ENCODE data around the gene ETF1. TPM values are rescaled to one million over a fixed set of nuclear protein-coding genes. Genes with fewer than 3 reads are reported as not detected.

Gene ETF1
- total and polyA plus RNA-seq, 9 of the 15 experiments (the other 6 are each of a cell fraction or from before 2014, with no cell fraction given), result 53.7 to 209 (median 164) TPM

DNA sequence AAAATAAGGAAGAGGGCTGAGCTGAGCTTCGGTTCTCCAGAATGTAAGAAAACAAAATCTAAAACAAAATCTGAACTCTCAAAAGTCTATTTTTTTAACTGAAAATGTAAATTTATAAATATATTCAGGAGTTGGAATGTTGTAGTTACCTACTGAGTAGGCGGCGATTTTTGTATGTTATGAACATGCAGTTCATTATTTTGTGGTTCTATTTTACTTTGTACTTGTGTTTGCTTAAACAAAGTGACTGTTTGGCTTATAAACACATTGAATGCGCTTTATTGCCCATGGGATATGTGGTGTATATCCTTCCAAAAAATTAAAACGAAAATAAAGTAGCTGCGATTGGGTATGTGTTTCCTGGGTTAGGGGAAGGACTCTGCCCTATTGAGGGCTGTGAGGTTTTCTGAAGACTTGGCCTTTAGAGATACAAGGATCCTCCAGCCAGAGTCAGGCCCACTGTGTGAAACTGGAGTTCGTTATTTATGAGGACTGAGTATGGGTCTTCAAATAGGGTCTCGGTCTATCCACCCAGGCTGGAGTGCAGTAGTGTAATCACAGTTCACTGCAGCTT is 74.0 kb downstream of the ETF1 start (continued):
- TF ChIP-seq, protein P1, sequence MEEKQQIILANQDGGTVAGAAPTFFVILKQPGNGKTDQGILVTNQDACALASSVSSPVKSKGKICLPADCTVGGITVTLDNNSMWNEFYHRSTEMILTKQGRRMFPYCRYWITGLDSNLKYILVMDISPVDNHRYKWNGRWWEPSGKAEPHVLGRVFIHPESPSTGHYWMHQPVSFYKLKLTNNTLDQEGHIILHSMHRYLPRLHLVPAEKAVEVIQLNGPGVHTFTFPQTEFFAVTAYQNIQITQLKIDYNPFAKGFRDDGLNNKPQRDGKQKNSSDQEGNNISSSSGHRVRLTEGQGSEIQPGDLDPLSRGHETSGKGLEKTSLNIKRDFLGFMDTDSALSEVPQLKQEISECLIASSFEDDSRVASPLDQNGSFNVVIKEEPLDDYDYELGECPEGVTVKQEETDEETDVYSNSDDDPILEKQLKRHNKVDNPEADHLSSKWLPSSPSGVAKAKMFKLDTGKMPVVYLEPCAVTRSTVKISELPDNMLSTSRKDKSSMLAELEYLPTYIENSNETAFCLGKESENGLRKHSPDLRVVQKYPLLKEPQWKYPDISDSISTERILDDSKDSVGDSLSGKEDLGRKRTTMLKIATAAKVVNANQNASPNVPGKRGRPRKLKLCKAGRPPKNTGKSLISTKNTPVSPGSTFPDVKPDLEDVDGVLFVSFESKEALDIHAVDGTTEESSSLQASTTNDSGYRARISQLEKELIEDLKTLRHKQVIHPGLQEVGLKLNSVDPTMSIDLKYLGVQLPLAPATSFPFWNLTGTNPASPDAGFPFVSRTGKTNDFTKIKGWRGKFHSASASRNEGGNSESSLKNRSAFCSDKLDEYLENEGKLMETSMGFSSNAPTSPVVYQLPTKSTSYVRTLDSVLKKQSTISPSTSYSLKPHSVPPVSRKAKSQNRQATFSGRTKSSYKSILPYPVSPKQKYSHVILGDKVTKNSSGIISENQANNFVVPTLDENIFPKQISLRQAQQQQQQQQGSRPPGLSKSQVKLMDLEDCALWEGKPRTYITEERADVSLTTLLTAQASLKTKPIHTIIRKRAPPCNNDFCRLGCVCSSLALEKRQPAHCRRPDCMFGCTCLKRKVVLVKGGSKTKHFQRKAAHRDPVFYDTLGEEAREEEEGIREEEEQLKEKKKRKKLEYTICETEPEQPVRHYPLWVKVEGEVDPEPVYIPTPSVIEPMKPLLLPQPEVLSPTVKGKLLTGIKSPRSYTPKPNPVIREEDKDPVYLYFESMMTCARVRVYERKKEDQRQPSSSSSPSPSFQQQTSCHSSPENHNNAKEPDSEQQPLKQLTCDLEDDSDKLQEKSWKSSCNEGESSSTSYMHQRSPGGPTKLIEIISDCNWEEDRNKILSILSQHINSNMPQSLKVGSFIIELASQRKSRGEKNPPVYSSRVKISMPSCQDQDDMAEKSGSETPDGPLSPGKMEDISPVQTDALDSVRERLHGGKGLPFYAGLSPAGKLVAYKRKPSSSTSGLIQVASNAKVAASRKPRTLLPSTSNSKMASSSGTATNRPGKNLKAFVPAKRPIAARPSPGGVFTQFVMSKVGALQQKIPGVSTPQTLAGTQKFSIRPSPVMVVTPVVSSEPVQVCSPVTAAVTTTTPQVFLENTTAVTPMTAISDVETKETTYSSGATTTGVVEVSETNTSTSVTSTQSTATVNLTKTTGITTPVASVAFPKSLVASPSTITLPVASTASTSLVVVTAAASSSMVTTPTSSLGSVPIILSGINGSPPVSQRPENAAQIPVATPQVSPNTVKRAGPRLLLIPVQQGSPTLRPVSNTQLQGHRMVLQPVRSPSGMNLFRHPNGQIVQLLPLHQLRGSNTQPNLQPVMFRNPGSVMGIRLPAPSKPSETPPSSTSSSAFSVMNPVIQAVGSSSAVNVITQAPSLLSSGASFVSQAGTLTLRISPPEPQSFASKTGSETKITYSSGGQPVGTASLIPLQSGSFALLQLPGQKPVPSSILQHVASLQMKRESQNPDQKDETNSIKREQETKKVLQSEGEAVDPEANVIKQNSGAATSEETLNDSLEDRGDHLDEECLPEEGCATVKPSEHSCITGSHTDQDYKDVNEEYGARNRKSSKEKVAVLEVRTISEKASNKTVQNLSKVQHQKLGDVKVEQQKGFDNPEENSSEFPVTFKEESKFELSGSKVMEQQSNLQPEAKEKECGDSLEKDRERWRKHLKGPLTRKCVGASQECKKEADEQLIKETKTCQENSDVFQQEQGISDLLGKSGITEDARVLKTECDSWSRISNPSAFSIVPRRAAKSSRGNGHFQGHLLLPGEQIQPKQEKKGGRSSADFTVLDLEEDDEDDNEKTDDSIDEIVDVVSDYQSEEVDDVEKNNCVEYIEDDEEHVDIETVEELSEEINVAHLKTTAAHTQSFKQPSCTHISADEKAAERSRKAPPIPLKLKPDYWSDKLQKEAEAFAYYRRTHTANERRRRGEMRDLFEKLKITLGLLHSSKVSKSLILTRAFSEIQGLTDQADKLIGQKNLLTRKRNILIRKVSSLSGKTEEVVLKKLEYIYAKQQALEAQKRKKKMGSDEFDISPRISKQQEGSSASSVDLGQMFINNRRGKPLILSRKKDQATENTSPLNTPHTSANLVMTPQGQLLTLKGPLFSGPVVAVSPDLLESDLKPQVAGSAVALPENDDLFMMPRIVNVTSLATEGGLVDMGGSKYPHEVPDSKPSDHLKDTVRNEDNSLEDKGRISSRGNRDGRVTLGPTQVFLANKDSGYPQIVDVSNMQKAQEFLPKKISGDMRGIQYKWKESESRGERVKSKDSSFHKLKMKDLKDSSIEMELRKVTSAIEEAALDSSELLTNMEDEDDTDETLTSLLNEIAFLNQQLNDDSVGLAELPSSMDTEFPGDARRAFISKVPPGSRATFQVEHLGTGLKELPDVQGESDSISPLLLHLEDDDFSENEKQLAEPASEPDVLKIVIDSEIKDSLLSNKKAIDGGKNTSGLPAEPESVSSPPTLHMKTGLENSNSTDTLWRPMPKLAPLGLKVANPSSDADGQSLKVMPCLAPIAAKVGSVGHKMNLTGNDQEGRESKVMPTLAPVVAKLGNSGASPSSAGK (IDR thresholded peaks at IDR 0.05), result no peak
- TF ChIP-seq POLR2AphosphoS5 (IDR thresholded peaks at IDR 0.05; ENCODE audit: control insufficient read depth, insufficient read depth, low read depth, low read length) (peak; percentile 95; the same call in 1 of the 2 replicates), HSF4 (CRISPR knock-in tag; IDR thresholded peaks at IDR 0.05; ENCODE audit: borderline replicate concordance) (no peak), LCOR (CRISPR knock-in tag; IDR thresholded peaks at IDR 0.05) (peak; percentile 73), PCBP2 (IDR thresholded peaks at IDR 0.05; ENCODE audit: low read depth, low read length, poor library complexity, severe bottlenecking) (no peak), ZNF24 (IDR thresholded peaks at IDR 0.05) (no peak), CBX5 (IDR thresholded peaks at IDR 0.05; ENCODE audit: borderline replicate concordance, low read depth) (no peak), ZNF143 (CRISPR knock-in tag; IDR thresholded peaks at IDR 0.05) (no peak)
- TF ChIP-seq, protein P2, sequence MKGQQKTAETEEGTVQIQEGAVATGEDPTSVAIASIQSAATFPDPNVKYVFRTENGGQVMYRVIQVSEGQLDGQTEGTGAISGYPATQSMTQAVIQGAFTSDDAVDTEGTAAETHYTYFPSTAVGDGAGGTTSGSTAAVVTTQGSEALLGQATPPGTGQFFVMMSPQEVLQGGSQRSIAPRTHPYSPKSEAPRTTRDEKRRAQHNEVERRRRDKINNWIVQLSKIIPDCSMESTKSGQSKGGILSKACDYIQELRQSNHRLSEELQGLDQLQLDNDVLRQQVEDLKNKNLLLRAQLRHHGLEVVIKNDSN (CRISPR knock-in tag; IDR thresholded peaks at IDR 0.05), result no peak
- TF ChIP-seq, protein P3, sequence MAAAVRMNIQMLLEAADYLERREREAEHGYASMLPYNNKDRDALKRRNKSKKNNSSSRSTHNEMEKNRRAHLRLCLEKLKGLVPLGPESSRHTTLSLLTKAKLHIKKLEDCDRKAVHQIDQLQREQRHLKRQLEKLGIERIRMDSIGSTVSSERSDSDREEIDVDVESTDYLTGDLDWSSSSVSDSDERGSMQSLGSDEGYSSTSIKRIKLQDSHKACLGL (CRISPR knock-in tag; IDR thresholded peaks at IDR 0.05; ENCODE audit: borderline replicate concordance, poor library complexity, severe bottlenecking), result no peak
- TF ChIP-seq, protein P4, sequence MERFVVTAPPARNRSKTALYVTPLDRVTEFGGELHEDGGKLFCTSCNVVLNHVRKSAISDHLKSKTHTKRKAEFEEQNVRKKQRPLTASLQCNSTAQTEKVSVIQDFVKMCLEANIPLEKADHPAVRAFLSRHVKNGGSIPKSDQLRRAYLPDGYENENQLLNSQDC (CRISPR knock-in tag; IDR thresholded peaks at IDR 0.05), result no peak
- TF ChIP-seq, protein P5, sequence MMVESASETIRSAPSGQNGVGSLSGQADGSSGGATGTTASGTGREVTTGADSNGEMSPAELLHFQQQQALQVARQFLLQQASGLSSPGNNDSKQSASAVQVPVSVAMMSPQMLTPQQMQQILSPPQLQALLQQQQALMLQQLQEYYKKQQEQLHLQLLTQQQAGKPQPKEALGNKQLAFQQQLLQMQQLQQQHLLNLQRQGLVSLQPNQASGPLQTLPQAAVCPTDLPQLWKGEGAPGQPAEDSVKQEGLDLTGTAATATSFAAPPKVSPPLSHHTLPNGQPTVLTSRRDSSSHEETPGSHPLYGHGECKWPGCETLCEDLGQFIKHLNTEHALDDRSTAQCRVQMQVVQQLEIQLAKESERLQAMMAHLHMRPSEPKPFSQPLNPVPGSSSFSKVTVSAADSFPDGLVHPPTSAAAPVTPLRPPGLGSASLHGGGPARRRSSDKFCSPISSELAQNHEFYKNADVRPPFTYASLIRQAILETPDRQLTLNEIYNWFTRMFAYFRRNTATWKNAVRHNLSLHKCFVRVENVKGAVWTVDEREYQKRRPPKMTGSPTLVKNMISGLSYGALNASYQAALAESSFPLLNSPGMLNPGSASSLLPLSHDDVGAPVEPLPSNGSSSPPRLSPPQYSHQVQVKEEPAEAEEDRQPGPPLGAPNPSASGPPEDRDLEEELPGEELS (CRISPR knock-in tag; IDR thresholded peaks at IDR 0.05; ENCODE audit: borderline replicate concordance), result no peak
